HEK293 (cell line): Measurements from ENCODE around the gene RAPGEF5.

Experiments
- CTCF ChIA-PET: fragments of 350-600 bp; formaldehyde crosslinking; extraction: SDS; loops from one replicate; lab custom pipeline; 2021; ENCODE audit warnings: antibody characterized with exemption; lab: Yijun Ruan, JAX
- POLR2A ChIA-PET: fragments of 300-600 bp; formaldehyde crosslinking; extraction: SDS; loops from one replicate; lab custom pipeline; 2020; ENCODE audit warnings: antibody characterized with exemption, inconsistent platforms; lab: Yijun Ruan, JAX
- H3K27ac ChIP-seq: fragments of 200-500 bp; sonication (Bioruptor generic); 2 replicates; pipeline ENCODE4 v1.5.1; 2014; ENCODE audit warnings: low read depth, low read length, control low read depth, inconsistent platforms; ENCODE audit errors: extremely low read depth
- H3K36me3 ChIP-seq, 2 experiments: fragments of 200-500 bp in 1 of 2; sonication (Bioruptor generic) in 1 of 2; 1 replicate in 1 of 2; 2 replicates in 1 of 2; pipeline ENCODE4 v1.5.1; 2014 to 2017; ENCODE audit warnings: inconsistent platforms in 2 of 2, low read length in 2 of 2; ENCODE audit not compliant: control insufficient read depth in 2 of 2, insufficient read depth in 1 of 2
- H3K4me1 ChIP-seq: fragments of 200-500 bp; sonication (Bioruptor generic); 2 replicates; pipeline ENCODE4 v1.5.1; 2014; ENCODE audit warnings: mild to moderate bottlenecking, low read length, inconsistent platforms; ENCODE audit not compliant: control insufficient read depth, insufficient read depth
- H3K4me3 ChIP-seq: 2 replicates; pipeline ENCODE4 v1.5.1; 2011; ENCODE audit warnings: low read depth, mild to moderate bottlenecking, control low read depth, low read length, moderate library complexity
- H3K9me3 ChIP-seq: fragments of 200-500 bp; sonication (Bioruptor generic); 2 replicates; pipeline ENCODE4 v1.5.1; 2014; ENCODE audit warnings: low read depth, low read length, inconsistent platforms; ENCODE audit not compliant: control insufficient read depth, insufficient read depth
- MYNN ChIP-seq: fragments of 450-650 bp; formaldehyde crosslinking; IDR thresholded peaks from 2 replicates; pipeline ENCODE4 v1.5.1; 2016; ENCODE audit warnings: missing biosample characterization, missing genetic modification characterization, borderline replicate concordance
- TCF7L2 ChIP-seq: IDR thresholded peaks from 2 replicates; pipeline ENCODE4 v1.6.1; 2011; ENCODE audit warnings: low read depth, mild to moderate bottlenecking, inconsistent platforms, low read length, moderate library complexity, borderline replicate concordance
- TRIM28 ChIP-seq: IDR thresholded peaks from 2 replicates; pipeline ENCODE4 v1.6.1; 2011; ENCODE audit warnings: low read length, control low read depth, borderline replicate concordance
- ZBTB26 ChIP-seq: fragments of 450-650 bp; formaldehyde crosslinking; optimal IDR thresholded peaks from 2 replicates; pipeline ENCODE3; 2016; ENCODE audit warnings: missing biosample characterization, mild to moderate bottlenecking, missing genetic modification characterization
- ZEB2 ChIP-seq: fragments of 450-650 bp; formaldehyde crosslinking; IDR thresholded peaks from 2 replicates; pipeline ENCODE4 v1.5.1; 2016; ENCODE audit warnings: missing biosample characterization, missing genetic modification characterization
- ZFHX2 ChIP-seq: fragments of 450-650 bp; formaldehyde crosslinking; conservative IDR thresholded peaks from 2 replicates; pipeline ENCODE4 v1.5.1; 2016; ENCODE audit warnings: missing biosample characterization, missing genetic modification characterization
- ZIC2 ChIP-seq: fragments of 450-650 bp; formaldehyde crosslinking; IDR thresholded peaks from 2 replicates; pipeline ENCODE4 v1.5.1; 2016; ENCODE audit warnings: missing biosample characterization, missing genetic modification characterization
- ZNF19 ChIP-seq: fragments of 450-650 bp; formaldehyde crosslinking; IDR thresholded peaks from 2 replicates; pipeline ENCODE4; 2016; ENCODE audit warnings: missing biosample characterization, missing genetic modification characterization, low read depth
- ZNF449 ChIP-seq: fragments of 450-650 bp; formaldehyde crosslinking; IDR thresholded peaks from 2 replicates; pipeline ENCODE4 v1.5.1; 2017; ENCODE audit warnings: missing biosample characterization, mild to moderate bottlenecking, missing genetic modification characterization, moderate library complexity
- ZNF518A ChIP-seq: fragments of 450-650 bp; formaldehyde crosslinking; conservative IDR thresholded peaks from 2 replicates; pipeline ENCODE4 v1.5.1; 2016; ENCODE audit warnings: low read depth, missing biosample characterization, missing genetic modification characterization
- ZNF600 ChIP-seq: fragments of 450-650 bp; formaldehyde crosslinking; IDR thresholded peaks from 2 replicates; pipeline ENCODE4 v1.5.1; 2016; ENCODE audit warnings: missing biosample characterization, missing genetic modification characterization
- ZNF660 ChIP-seq: fragments of 450-650 bp; IDR thresholded peaks from 2 replicates; pipeline ENCODE4 v1.5.1; 2018; ENCODE audit warnings: missing biosample characterization, mild to moderate bottlenecking, missing genetic modification characterization
- ZNF747 ChIP-seq: fragments of 450-650 bp; formaldehyde crosslinking; IDR thresholded peaks from 2 replicates; pipeline ENCODE4 v1.5.1; 2016; ENCODE audit warnings: missing biosample characterization, missing genetic modification characterization

Gene RAPGEF5

GRCh38 chr7:22386206-22386858, 29.4 kb upstream of the RAPGEF5 start:
- Histone ChIP-seq H3K27ac (no peak overlapping the region), H3K4me3 (no peak overlapping the region), H3K9me3 (no peaks in the 10 kb centered on the region), H3K4me1 (no peaks in the 10 kb centered on the region), H3K36me3 (no peaks in the 10 kb centered on the region)
- ChIA-PET POLR2A (no interaction called here), CTCF (no interaction called here)
- TF ChIP-seq TRIM28: no peak
- no peak for TF ChIP-seq ZFHX2 (tag by site-specific recombination)

- Histone ChIP-seq H3K27ac (no peak overlapping the region), H3K36me3 (no peaks in the 10 kb centered on the region), H3K4me3 (no peak overlapping the region), H3K9me3 (no peaks in the 10 kb centered on the region), H3K4me1 (no peaks in the 10 kb centered on the region)
- ChIA-PET CTCF (no interaction called here), POLR2A (no interaction called here)
- TF ChIP-seq MYNN (tag by site-specific recombination): no peak
- no peak for TF ChIP-seq ZNF600 (tag by site-specific recombination)
- no peak for TF ChIP-seq ZEB2 (tag by site-specific recombination)
Measured at GRCh38 chr7:22385326-22385725, 28.4 kb upstream of the RAPGEF5 start.

GRCh38 chr7:22380333-22380732, 23.4 kb upstream of the RAPGEF5 start:
- TF ChIP-seq ZNF518A (tag by site-specific recombination) (no peak), ZNF19 (tag by site-specific recombination) (no peak), TCF7L2 (no peak), ZBTB26 (tag by site-specific recombination) (no peak)
- TF ChIP-seq, all 188 proteins: peak for 0

GRCh38 chr7:22378199-22378980, 21.4 kb upstream of the RAPGEF5 start:
- peaks cover 7% of the 10 kb centered on the region; the same call in 1 of the 2 replicates for H3K4me1 ChIP-seq
- H3K4me3 ChIP-seq: no peak overlapping the region
- CTCF ChIA-PET: no interaction called here
- no peaks in the 10 kb centered on the region for H3K36me3 ChIP-seq
- no peak overlapping the region for H3K27ac ChIP-seq
- TF ChIP-seq ZIC2 (tag by site-specific recombination): no peak
- no peak for TF ChIP-seq ZNF449 (tag by site-specific recombination)
- no peak for TF ChIP-seq ZNF660
- TF ChIP-seq ZNF747 (tag by site-specific recombination): no peak
- TF ChIP-seq ZBTB26 (tag by site-specific recombination): no peak
- H3K9me3 ChIP-seq: no peaks in the 10 kb centered on the region
- POLR2A ChIA-PET: no interaction called here

More at GRCh38 chr7:22380333-22380732, 23.4 kb upstream of the RAPGEF5 start:
- ChIA-PET CTCF (interaction anchor here (0.6 to 0.7 kb wide), 2 partner anchors 12 to 110 kb away, joined by 3 read pairs; no protein-coding TSS in a partner anchor), POLR2A (no interaction called here)
- Histone ChIP-seq H3K36me3 (no peaks in the 10 kb centered on the region), H3K27ac (no peak overlapping the region), H3K4me3 (no peak overlapping the region), H3K9me3 (no peaks in the 10 kb centered on the region), H3K4me1 (no peaks in the 10 kb centered on the region)
